Body of pancreas (tissue), 4 donors: ENCODE results near the gene CDH7.

ENCODE experiments used
- CTCF ChIP-seq, 7 experiments: fragments of 450-650 bp in 4 of 7; fragments of 200-600 bp in 3 of 7; sonication (generic) in 3 of 7; IDR thresholded peaks; one replicate each; pipeline ENCODE4 v1.5.1; 2016 to 2019; ENCODE audit warnings: antibody characterized with exemption in 7 of 7
- POLR2A ChIP-seq, 3 donors: fragments of 450-650 bp; IDR thresholded peaks; one replicate each; pipeline ENCODE4 v1.6.1; 2016; ENCODE audit warnings: antibody characterized with exemption in 3 of 3, mild to moderate bottlenecking in 2 of 3

DNA sequence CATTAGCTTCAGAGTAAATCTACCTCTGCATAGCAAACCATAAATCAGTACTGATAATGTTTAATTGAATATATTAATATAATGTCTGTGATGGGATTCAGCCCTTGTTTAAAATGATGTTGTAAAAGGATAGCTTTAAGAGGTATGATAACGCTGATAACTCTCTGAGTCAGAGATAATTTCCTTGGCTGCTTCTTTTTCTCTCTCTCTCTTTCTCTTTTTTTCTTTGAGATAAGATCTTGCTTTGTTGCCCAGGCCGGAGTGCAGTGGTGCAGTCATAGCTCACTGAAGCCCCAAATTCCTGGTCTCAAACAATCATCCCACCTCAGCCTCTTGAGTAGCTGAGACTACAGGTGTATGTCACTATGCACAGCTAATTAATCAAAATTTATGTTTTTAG, 35.7 kb downstream of the CDH7 start:
- TF ChIP-seq CTCF (IDR thresholded peaks at IDR 0.05) (no peak), POLR2A (IDR thresholded peaks at IDR 0.05) (no peak)
